IMR-90 (cell line): Measurements from ENCODE around the gene CCNYL1.

ENCODE experiments used
- BHLHE40 ChIP-seq: fragments of 150-350 bp; IDR thresholded peaks from 2 replicates; pipeline ENCODE4 v1.6.1; 2016; ENCODE audit warnings: mild to moderate bottlenecking, low read depth, low read length
- CEBPB ChIP-seq: IDR thresholded peaks from 2 replicates; pipeline ENCODE4 v1.6.1; 2012; ENCODE audit warnings: low read depth, low read length, improper control_type of control experiment
- MXI1 ChIP-seq: IDR thresholded peaks from 2 replicates; pipeline ENCODE4 v1.6.1; 2012; ENCODE audit warnings: low read depth, mild to moderate bottlenecking, low read length, moderate library complexity, borderline replicate concordance
- NFE2L2 ChIP-seq: fragments of 150-350 bp; IDR thresholded peaks from 2 replicates; pipeline ENCODE4 v1.6.1; 2016; ENCODE audit warnings: low read depth, mild to moderate bottlenecking, low read length
- POLR2A ChIP-seq: IDR thresholded peaks from 2 replicates; pipeline ENCODE4 v1.6.1; 2012; ENCODE audit warnings: mild to moderate bottlenecking, low read depth, low read length
- RAD21 ChIP-seq: IDR thresholded peaks from 2 replicates; pipeline ENCODE4 v1.6.1; 2012; ENCODE audit warnings: low read length, improper control_type of control experiment
- RCOR1 ChIP-seq: IDR thresholded peaks from 2 replicates; pipeline ENCODE4 v1.6.1; 2012; ENCODE audit warnings: mild to moderate bottlenecking, low read length, improper control_type of control experiment; ENCODE audit not compliant: insufficient replicate concordance
- RFX5 ChIP-seq: IDR thresholded peaks from 2 replicates; pipeline ENCODE4 v1.8.0; 2012; ENCODE audit warnings: low read depth, mild to moderate bottlenecking, low read length, moderate library complexity
- TF ChIP-seq, protein P1 (sequence below): conservative IDR thresholded peaks from 2 replicates; pipeline ENCODE4 v1.5.1; 2012; ENCODE audit warnings: mild to moderate bottlenecking, low read depth, low read length, improper control_type of control experiment
- TF ChIP-seq, protein P2 (sequence below): fragments of 150-350 bp; IDR thresholded peaks from 2 replicates; pipeline ENCODE4 v1.6.1; 2017; ENCODE audit warnings: mild to moderate bottlenecking, antibody characterized with exemption, low read length, low read depth
- TF ChIP-seq, protein P3 (sequence below): fragments of 150-350 bp; IDR thresholded peaks from 2 replicates; pipeline ENCODE4 v1.6.1; 2016; ENCODE audit warnings: low read depth, mild to moderate bottlenecking, low read length, moderate library complexity, borderline replicate concordance

DNA sequence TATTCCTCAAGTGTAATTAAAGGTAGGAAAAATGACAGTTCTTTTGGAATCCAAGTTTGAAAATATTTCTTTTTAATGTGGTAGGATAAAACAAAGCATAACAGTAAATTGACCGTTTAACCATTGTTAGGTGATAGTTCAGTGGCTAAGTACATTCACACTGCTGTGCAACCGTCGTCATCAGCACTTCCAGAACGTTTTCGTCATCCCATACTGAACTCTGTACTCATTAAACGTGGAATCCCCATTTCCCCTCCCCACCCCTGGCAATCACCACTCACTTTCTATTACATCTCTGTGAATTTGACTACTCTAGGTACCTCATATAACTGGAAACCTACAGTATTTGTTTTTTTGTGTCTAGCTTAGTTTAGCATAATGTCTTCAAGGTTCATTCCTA lies 91.2 kb downstream of the CCNYL1 start:
- no peak for TF ChIP-seq RAD21
- TF ChIP-seq, protein P1, sequence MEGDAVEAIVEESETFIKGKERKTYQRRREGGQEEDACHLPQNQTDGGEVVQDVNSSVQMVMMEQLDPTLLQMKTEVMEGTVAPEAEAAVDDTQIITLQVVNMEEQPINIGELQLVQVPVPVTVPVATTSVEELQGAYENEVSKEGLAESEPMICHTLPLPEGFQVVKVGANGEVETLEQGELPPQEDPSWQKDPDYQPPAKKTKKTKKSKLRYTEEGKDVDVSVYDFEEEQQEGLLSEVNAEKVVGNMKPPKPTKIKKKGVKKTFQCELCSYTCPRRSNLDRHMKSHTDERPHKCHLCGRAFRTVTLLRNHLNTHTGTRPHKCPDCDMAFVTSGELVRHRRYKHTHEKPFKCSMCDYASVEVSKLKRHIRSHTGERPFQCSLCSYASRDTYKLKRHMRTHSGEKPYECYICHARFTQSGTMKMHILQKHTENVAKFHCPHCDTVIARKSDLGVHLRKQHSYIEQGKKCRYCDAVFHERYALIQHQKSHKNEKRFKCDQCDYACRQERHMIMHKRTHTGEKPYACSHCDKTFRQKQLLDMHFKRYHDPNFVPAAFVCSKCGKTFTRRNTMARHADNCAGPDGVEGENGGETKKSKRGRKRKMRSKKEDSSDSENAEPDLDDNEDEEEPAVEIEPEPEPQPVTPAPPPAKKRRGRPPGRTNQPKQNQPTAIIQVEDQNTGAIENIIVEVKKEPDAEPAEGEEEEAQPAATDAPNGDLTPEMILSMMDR = no peak
- TF ChIP-seq, protein P2, sequence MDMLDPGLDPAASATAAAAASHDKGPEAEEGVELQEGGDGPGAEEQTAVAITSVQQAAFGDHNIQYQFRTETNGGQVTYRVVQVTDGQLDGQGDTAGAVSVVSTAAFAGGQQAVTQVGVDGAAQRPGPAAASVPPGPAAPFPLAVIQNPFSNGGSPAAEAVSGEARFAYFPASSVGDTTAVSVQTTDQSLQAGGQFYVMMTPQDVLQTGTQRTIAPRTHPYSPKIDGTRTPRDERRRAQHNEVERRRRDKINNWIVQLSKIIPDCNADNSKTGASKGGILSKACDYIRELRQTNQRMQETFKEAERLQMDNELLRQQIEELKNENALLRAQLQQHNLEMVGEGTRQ = no peak
- no peak for TF ChIP-seq POLR2A
- TF ChIP-seq CEBPB = no peak
- no peak for TF ChIP-seq BHLHE40
- no peak for TF ChIP-seq MXI1
- TF ChIP-seq, protein P3, sequence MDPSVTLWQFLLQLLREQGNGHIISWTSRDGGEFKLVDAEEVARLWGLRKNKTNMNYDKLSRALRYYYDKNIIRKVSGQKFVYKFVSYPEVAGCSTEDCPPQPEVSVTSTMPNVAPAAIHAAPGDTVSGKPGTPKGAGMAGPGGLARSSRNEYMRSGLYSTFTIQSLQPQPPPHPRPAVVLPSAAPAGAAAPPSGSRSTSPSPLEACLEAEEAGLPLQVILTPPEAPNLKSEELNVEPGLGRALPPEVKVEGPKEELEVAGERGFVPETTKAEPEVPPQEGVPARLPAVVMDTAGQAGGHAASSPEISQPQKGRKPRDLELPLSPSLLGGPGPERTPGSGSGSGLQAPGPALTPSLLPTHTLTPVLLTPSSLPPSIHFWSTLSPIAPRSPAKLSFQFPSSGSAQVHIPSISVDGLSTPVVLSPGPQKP = no peak
- no peak for TF ChIP-seq RCOR1
- no peak for TF ChIP-seq NFE2L2
- TF ChIP-seq RFX5 = no peak
